Left lung (tissue), 10 donors: ENCODE measurements around the gene PIH1D1. TPM values are rescaled to one million over a fixed set of nuclear protein-coding genes. Genes with fewer than 3 reads are reported as not detected.

Experiments
- ATAC-seq: fragments of 200-7000 bp; cut with Tn5 transposase; one replicate; pipeline ENCODE4 v1.9.1; 2020; ENCODE audit warnings: moderate library complexity
- DNase-seq, 4 donors: peaks; one replicate each; pipeline ENCODE4 v3.0.0-alpha.2; 2013 to 2020
- H3K27ac ChIP-seq, 2 donors: fragments of 200-600 bp; sonication (generic) in 1 of 2; one replicate each; pipeline versions ENCODE4 v1.5.0 to v1.8.0; 2020 to 2021
- H3K27me3 ChIP-seq, 2 donors: fragments of 200-600 bp; sonication (generic) in 1 of 2; one replicate each; pipeline versions ENCODE4 v1.5.0 to v1.8.0; 2020 to 2021
- H3K36me3 ChIP-seq, 2 donors: fragments of 200-600 bp; sonication (generic) in 1 of 2; one replicate each; pipeline versions ENCODE4 v1.5.0 to v1.8.0; 2020 to 2021
- H3K4me1 ChIP-seq, 2 donors: fragments of 200-600 bp; one replicate each; pipeline ENCODE4 v1.8.0; 2021
- H3K4me3 ChIP-seq, 2 donors: fragments of 200-600 bp; sonication (generic) in 1 of 2; one replicate each; pipeline versions ENCODE4 v1.5.0 to v1.8.0; 2020 to 2021; ENCODE audit warnings: mild to moderate bottlenecking in 1 of 2
- H3K9me3 ChIP-seq, 2 donors: fragments of 200-600 bp; sonication (generic) in 1 of 2; one replicate each; pipeline versions ENCODE4 v1.5.0 to v1.8.0; 2020 to 2021
- intact Hi-C, 2 donors: fragments of 100-400 bp; cut with DNase I; formaldehyde crosslinking; loops; one replicate each; pipeline versions ENCODE4 v1.11.2 to v1.14.2; 2022
- polyA plus RNA-seq, 6 donors: library from polyadenylated mRNA; unstranded; fragments of 120-200 nt; gene quantifications; one replicate each; pipeline ENCODE4 v1.2.1, GENCODE V29; 2013; ENCODE audit not compliant: insufficient read length in 6 of 6
- total RNA-seq, 2 donors: library from RNA; stranded (reverse); fragmentation: NEBNext Ultra II Directional; extraction: Animal tissue kit (Norgen Biotek cat#: 25700); gene quantifications; one replicate each; pipeline ENCODE4 v1.2.1, GENCODE V29; 2021
- TF ChIP-seq, protein P1 (sequence below), 2 donors: fragments of 200-600 bp; sonication (generic) in 1 of 2; IDR thresholded peaks; one replicate each; pipeline versions ENCODE4 v1.5.0 to v1.8.0; 2021; ENCODE audit warnings: antibody characterized with exemption in 2 of 2
- donor health status: DM: no; HTN: yes; CAD: no.
- donor health status: DM: no; HTN: no; CAD: no.

PIH1D1 gene
- total and polyA plus RNA-seq, 8 donors = 54.4 to 93.2 (median 78.5) TPM

DNA sequence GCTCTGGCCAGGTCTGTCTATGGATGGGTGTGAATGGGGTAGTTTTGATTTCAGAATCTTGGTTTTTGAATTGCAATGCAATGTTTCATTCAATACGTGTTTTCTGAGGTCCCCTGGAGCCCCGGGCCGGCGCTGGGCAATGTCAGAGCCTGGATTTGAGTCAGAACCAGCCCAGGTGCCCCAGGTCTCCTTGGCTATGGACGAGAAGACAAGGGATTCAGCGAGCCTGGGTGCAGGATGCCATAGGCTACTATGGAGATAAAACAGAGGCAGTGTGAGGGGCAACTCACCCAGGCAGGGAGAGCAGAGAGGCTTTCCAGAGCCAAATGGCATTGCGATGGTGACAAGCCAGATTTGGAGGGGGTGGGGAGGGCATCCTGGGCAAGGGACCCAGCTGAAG, 34.6 kb upstream of the PIH1D1 start:
- H3K4me1 ChIP-seq = peaks cover 19 to 40% of the 10 kb centered on the region in 2 donors
- ATAC-seq (no peak), DNase-seq (no peak)
- peaks cover 0 to 38% of the 10 kb centered on the region in 2 donors for H3K36me3 ChIP-seq
- H3K9me3 ChIP-seq = no peaks in the 10 kb centered on the region
- TF ChIP-seq, protein P1, sequence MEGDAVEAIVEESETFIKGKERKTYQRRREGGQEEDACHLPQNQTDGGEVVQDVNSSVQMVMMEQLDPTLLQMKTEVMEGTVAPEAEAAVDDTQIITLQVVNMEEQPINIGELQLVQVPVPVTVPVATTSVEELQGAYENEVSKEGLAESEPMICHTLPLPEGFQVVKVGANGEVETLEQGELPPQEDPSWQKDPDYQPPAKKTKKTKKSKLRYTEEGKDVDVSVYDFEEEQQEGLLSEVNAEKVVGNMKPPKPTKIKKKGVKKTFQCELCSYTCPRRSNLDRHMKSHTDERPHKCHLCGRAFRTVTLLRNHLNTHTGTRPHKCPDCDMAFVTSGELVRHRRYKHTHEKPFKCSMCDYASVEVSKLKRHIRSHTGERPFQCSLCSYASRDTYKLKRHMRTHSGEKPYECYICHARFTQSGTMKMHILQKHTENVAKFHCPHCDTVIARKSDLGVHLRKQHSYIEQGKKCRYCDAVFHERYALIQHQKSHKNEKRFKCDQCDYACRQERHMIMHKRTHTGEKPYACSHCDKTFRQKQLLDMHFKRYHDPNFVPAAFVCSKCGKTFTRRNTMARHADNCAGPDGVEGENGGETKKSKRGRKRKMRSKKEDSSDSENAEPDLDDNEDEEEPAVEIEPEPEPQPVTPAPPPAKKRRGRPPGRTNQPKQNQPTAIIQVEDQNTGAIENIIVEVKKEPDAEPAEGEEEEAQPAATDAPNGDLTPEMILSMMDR (IDR thresholded peaks at IDR 0.05) = no peak
- intact Hi-C loops = no loop called here
- no peak overlapping the region for H3K4me3 ChIP-seq
- no peak overlapping the region for H3K27ac ChIP-seq
- H3K27me3 ChIP-seq = no peaks in the 10 kb centered on the region

DNA sequence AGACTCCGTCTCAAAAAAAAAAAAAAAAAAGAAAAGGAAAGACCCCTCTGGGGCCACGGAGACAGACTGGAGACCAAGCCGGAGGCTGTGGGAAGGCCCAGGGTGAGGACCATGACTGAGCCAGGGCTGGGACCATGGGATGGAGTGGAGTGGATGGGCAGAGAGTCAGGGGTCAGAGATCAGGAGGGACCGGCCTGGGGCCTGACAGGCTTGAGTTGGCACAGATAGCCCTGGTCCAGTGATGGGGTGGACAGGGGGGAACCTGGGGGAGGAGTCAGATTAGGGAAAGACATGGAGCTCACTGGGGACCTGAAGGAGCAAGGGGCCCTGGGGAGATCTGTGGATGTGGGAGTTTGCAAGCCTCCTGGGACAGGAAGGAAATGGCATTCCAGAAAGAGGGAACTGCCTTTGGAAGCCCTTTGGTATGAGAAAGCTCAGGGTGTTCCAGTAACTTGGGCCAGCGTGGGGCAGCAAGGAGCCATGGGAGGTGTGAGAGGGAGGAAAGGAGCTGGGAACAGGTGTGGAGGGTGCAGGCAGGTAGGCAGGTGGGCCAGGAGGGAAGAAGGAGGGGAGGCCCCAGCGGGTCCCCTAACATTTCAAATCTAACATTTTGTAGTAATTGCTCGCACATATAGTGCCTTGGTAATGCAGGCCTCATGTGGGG, 29.5 kb upstream of the PIH1D1 start:
- Histone ChIP-seq H3K4me3 (no peak overlapping the region), H3K27ac (no peak overlapping the region), H3K4me1 (peaks cover 0 to 11% of the 10 kb centered on the region in 2 donors), H3K9me3 (no peaks in the 10 kb centered on the region), H3K27me3 (no peaks in the 10 kb centered on the region), H3K36me3 (peaks cover 0 to 8% of the 10 kb centered on the region in 2 donors)
- intact Hi-C loops = no loop called here
- DNase-seq (no peak), ATAC-seq (no peak)
- TF ChIP-seq, protein P1 (IDR thresholded peaks at IDR 0.05) = no peak

DNA sequence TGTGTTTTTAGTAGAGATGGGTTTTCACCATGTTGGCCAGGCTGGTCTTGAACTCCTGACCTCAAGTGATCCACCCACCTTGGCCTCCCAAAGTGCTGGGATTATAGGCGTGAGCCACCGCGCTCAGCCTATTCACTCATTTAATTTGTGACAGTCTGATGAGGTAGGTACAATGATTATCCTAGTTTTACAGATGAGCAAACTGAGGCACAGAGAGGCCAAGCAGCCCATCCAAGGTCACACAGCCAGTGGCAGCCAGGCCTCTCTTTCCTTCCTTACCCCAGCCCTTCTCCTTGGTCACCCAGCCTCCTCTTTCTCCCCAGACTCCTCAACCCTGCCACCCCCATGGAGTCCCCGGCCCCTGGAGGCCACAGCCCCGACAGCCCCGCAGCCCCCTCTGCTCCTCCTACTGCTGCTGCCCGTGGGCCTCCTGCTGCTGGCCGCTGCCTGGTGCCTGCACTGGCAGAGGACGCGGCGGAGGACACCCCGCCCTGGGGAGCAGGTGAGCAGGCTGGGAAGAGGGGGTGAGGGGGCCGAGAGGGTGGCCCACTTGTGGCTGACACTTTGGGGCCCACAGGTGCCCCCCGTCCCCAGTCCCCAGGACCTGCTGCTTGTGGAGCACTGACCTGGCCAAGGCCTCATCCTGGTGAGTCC, 28.5 kb upstream of the PIH1D1 start:
- H3K27me3 ChIP-seq = no peaks in the 10 kb centered on the region
- H3K4me3 ChIP-seq = no peak overlapping the region
- TF ChIP-seq, protein P1 (IDR thresholded peaks at IDR 0.05) = no peak
- ATAC-seq (no peak), DNase-seq (no peak)
- H3K36me3 ChIP-seq = peaks cover 0 to 8% of the 10 kb centered on the region in 2 donors
- intact Hi-C loops = no loop called here
- H3K9me3 ChIP-seq = no peaks in the 10 kb centered on the region
- H3K4me1 ChIP-seq = peaks cover 0 to 11% of the 10 kb centered on the region in 2 donors
- no peak overlapping the region for H3K27ac ChIP-seq

DNA sequence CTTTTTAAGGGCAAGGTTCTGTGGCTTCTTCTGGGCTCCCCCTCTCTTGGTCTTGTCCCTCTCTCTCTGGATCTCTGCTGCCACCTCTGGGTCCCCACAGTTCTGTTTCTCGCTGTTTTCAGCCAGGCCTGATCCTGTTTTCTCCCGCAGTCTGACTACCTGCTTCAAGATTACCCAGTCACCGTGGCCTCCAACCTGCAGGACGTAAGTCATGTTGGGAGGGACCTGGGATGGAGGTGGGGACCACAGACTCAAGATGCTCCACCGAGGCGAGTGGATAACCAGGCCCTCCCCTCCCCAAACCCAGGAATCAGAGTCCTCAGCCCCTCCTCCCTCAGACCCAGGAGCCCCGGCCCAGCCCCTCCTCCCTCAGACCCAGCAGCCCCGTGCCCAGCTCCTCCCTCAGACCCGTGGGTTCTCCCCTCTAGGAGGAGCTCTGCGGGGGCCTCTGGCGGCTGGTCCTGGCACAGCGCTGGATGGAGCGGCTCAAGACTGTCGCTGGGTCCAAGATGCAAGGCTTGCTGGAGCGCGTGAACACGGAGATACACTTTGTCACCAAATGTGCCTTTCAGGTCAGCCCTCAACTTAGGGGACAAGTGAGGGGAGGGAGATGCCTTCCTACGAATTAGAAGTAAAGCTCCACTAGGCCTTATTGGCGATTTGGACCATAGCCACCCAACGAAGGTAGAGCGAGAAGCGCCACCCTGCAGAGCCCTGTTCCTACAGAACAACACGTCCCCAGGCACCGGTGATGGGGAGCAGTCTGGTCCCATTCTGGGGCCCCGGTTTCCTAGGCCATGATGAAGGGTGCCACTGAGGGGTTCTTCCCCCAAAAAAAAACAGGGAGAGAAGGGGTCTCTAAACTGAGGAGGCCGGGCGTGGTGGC, 24.6 kb upstream of the PIH1D1 start:
- peak in 1 of 4 donors; percentile 68 for DNase-seq
- Histone ChIP-seq H3K27me3 (no peaks in the 10 kb centered on the region), H3K9me3 (no peaks in the 10 kb centered on the region), H3K4me3 (peak overlapping the region in 1 of 2 donors; percentile 58), H3K36me3 (no peaks in the 10 kb centered on the region), H3K4me1 (peaks cover 0 to 23% of the 10 kb centered on the region in 2 donors), H3K27ac (no peak overlapping the region)
- intact Hi-C loops = no loop called here
- peak; percentile 20 for ATAC-seq
- TF ChIP-seq, protein P1 (IDR thresholded peaks at IDR 0.05) = peak; percentile 14 to 36
